ENCODE measurements around the gene AGBL5. TPM values are rescaled to one million over a fixed set of nuclear protein-coding genes. Genes with fewer than 3 reads are reported as not detected.
A peak's percentile ranks its signal among the peaks of the same experiment; 100 is the strongest.

The AGBL5 gene
- total RNA-seq, 1 donor from 2014 or later, result 32.0 TPM

DNA sequence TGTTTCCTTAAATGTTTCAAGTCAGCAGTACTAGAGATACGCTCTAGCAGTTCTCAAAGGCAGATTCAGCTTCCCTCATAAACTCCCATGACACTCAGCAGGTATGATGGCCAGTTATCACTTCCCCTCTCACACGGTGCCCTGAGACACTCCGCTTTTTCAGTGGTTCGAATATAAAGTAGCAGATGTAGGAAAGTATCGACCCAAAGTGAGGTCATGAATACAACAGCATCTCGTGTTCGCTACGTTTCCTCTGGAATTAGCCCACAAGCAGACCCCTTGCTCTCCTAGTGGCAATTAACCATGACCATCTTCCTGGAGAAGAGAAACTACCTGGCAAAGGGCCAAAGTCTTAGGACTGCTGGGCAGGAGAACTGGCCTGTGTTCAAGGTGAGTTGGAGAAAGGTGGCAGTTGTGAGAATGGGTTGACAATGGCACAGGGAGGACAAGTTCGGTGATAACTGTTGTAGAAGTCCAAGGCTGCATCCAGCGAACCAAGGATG is 9.3 kb upstream of the AGBL5 start:
- TF ChIP-seq, protein P1, sequence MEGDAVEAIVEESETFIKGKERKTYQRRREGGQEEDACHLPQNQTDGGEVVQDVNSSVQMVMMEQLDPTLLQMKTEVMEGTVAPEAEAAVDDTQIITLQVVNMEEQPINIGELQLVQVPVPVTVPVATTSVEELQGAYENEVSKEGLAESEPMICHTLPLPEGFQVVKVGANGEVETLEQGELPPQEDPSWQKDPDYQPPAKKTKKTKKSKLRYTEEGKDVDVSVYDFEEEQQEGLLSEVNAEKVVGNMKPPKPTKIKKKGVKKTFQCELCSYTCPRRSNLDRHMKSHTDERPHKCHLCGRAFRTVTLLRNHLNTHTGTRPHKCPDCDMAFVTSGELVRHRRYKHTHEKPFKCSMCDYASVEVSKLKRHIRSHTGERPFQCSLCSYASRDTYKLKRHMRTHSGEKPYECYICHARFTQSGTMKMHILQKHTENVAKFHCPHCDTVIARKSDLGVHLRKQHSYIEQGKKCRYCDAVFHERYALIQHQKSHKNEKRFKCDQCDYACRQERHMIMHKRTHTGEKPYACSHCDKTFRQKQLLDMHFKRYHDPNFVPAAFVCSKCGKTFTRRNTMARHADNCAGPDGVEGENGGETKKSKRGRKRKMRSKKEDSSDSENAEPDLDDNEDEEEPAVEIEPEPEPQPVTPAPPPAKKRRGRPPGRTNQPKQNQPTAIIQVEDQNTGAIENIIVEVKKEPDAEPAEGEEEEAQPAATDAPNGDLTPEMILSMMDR (IDR thresholded peaks at IDR 0.05; ENCODE audit: insufficient read depth, low read length, poor library complexity, severe bottlenecking), result no peak
- no peak for DNase-seq (ENCODE audit: low read depth)
- Histone ChIP-seq H3K27me3 (ENCODE audit: control insufficient read depth, insufficient read depth, low read length) (no peaks in the 10 kb centered on the region), H3K4me3 (ENCODE audit: low read depth, low read length) (no peak overlapping the region), H3K36me3 (ENCODE audit: control insufficient read depth, insufficient read depth, low read length) (peaks cover 2% of the 10 kb centered on the region)

DNA sequence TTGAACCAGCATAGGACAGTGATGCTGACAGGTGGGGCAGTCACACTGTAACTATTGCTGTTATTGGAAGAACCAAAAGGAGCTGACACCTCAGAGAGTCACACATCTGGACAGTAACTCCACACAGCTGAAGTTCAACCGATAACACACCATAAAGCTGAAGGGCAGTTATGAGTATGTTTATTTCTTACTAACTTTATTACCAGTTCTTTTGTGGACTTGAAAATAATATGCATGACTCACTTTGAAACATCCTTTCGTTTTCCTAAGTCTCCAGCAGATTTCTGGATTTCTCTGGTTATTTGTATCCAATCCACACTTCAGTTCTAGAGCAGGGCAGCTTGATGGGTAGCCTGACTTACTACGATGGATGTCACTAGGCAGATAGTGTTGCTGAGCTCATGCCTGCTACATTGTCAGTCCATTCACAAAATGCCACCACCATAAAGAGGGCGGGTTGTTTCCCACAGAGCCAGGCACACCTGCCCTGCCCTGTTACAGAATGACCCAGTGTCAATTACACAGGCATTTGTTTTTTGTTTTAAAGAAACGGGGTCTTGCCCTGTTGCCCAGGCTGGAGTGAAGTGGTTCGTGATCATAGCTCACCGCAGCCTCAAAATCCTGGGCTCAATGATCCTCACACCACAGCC is 8.4 kb upstream of the AGBL5 start:
- DNase-seq (ENCODE audit: low read depth), result no peak
- Histone ChIP-seq H3K4me3 (ENCODE audit: low read depth, low read length) (no peak overlapping the region), H3K27me3 (ENCODE audit: control insufficient read depth, insufficient read depth, low read length) (no peaks in the 10 kb centered on the region), H3K36me3 (ENCODE audit: control insufficient read depth, insufficient read depth, low read length) (peaks cover 2% of the 10 kb centered on the region)
- TF ChIP-seq, protein P1 (IDR thresholded peaks at IDR 0.05; ENCODE audit: insufficient read depth, low read length, poor library complexity, severe bottlenecking), result no peak

DNA sequence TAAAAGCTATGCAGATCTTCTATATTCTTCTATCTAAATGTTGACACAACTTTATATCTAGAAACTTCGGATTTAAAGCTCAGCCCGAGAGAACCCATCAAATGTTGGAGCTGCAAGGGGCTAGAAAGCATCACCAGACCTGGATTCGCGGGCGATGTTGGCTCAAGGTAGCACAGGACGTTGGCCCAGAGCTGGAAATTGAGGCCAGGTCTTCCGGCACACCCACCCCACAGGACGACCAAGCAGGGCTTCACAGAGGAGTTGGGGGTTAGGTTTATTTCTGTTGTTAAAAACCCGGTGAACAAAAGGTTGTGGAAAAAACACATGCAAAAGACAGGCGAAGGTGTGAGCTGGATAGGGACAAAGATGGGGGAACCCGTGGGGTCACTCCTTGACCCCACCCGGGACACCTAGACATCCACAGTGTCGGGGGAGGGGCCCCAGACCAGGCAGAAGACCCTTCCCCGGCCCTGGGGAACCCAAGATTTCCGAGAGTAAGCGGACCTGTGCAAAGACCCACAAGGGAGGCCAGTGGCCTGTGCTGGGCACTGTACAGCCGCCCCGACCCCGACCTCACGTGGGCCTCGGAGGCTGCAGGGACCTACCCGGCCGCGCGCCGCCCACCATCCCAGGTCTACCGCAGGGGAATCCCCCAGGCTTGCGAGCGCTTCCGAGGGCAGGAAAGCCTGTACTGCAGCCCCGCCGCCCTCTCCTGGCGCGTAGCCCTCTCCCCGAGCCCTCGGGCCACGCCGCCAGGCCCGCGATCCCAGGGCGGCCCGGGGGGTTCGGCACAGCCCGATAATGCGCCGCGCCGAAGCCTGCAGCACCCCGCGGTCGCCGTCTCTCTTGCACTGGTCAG is 1.8 kb upstream of the AGBL5 start:
- no peak for DNase-seq (ENCODE audit: low read depth)
- peak overlapping the region; percentile 74 for H3K4me3 ChIP-seq (ENCODE audit: low read depth, low read length)
- no peaks in the 10 kb centered on the region for H3K36me3 ChIP-seq (ENCODE audit: control insufficient read depth, insufficient read depth, low read length)
- TF ChIP-seq, protein P1 (IDR thresholded peaks at IDR 0.05; ENCODE audit: insufficient read depth, low read length, poor library complexity, severe bottlenecking), result no peak
- no peaks in the 10 kb centered on the region for H3K27me3 ChIP-seq (ENCODE audit: control insufficient read depth, insufficient read depth, low read length)

DNA sequence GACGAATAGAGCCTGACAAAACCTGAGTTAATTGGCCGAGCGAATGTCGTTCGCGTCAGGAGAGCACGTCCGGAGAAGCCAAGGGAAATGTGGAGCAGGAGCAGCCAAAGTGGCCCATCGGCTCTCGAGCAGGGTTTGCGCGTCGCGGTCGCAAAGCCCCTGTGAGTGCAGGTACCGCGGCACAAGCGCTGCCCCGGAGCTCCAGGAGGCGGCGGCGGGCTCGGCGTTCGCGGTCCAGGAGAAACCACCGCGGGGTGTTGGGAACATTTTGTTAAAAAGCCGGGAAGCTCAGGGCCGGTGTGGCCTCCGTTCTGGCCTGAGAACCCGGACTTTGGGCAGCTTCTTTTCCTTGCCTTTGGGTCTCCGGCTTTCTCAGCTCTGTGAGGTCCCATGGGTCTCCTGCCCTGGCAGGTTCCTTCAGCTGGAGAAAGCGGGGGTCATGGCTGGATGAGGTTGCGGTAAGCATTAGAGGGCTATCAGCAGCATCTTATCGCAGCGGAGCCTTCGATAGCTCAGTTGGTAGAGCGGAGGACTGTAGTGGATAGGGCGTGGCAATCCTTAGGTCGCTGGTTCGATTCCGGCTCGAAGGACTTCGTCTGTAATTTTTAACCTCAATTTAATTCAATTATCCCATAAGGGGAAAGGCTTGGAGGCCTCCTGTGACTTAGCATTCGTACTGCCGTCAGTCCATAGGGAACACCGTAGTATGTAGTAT is 1.0 kb upstream of the AGBL5 start:
- no peaks in the 10 kb centered on the region for H3K36me3 ChIP-seq (ENCODE audit: control insufficient read depth, insufficient read depth, low read length)
- TF ChIP-seq, protein P1 (IDR thresholded peaks at IDR 0.05; ENCODE audit: insufficient read depth, low read length, poor library complexity, severe bottlenecking), result peak; percentile 33
- no peaks in the 10 kb centered on the region for H3K27me3 ChIP-seq (ENCODE audit: control insufficient read depth, insufficient read depth, low read length)
- DNase-seq (ENCODE audit: low read depth), result peak; percentile 64
- H3K4me3 ChIP-seq (ENCODE audit: low read depth, low read length), result peak overlapping the region; percentile 74

DNA sequence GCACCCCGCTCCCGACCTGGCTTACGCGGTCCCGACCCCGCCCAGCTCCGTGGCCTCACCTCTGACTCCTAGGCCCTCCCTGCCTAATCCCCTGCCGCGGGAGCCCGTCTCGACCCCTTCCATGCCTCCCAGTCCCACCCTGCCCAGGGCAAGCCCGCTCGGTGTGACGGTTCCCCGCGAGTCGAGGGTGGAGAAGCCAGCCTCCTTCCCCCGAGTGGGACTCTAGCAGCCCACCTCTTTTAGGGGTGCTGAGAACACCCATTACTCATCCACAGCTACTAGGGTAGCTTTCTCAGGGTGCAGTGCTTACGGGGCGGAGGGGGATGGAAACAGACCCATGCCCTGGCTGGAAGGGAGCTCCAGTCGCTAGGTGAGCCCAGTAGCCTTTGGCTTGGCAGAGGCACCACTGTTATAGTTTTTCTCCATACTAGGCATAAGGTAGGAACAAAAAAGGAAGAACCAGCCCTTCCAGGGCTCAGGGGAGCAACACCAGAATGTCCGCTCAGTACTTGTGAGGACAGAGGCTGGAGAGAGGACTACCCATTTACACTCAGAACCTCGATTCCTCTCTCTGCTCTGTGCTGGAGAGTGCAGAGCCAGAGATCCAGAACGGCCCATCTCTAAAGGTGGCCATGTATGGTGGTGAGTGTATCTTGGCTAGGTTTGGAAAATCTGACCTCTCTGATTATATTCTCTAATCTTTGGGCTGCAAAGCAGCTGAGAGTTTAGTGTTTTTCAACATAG is 606 bp downstream of the AGBL5 start:
- TF ChIP-seq, protein P1 (IDR thresholded peaks at IDR 0.05; ENCODE audit: insufficient read depth, low read length, poor library complexity, severe bottlenecking), result no peak
- H3K27me3 ChIP-seq (ENCODE audit: control insufficient read depth, insufficient read depth, low read length), result no peaks in the 10 kb centered on the region
- H3K36me3 ChIP-seq (ENCODE audit: control insufficient read depth, insufficient read depth, low read length), result no peaks in the 10 kb centered on the region
- DNase-seq (ENCODE audit: low read depth), result no peak
- peak overlapping the region; percentile 91 for H3K4me3 ChIP-seq (ENCODE audit: low read depth, low read length)
